Mesenchymal stem cell (in vitro differentiated cells and primary cell): Measurements from ENCODE around the gene GPR107.
"Not testable (repeated sequence)": the region's sequence is repeated elsewhere in the genome, so short reads cannot be mapped to it uniquely, and the experiment has no call there.

ENCODE experiments used
- DNase-seq: peaks from one replicate; pipeline ENCODE4 v3.0.0-alpha.2; 2013
- H2AFZ ChIP-seq: one replicate; pipeline ENCODE4 v1.6.1; 2013; ENCODE audit warnings: low read depth, mild to moderate bottlenecking, control low read depth, inconsistent platforms, low read length, moderate library complexity
- H2AK5ac ChIP-seq: 2 replicates; pipeline ENCODE4 v1.6.1; 2013; ENCODE audit warnings: low read length, moderate library complexity, mild to moderate bottlenecking, inconsistent platforms; ENCODE audit not compliant: severe bottlenecking
- H2BK120ac ChIP-seq: one replicate; pipeline ENCODE4 v1.6.1; 2013; ENCODE audit warnings: low read depth, mild to moderate bottlenecking, inconsistent platforms, low read length, moderate library complexity
- H2BK12ac ChIP-seq, 2 experiments: one replicate each; pipeline ENCODE4 v1.6.1; 2013; ENCODE audit warnings: inconsistent platforms in 2 of 2, low read length in 2 of 2, mild to moderate bottlenecking in 2 of 2, moderate library complexity in 2 of 2, control low read depth in 1 of 2
- H2BK15ac ChIP-seq: one replicate; pipeline ENCODE4 v1.6.1; 2013; ENCODE audit warnings: mild to moderate bottlenecking, low read depth, inconsistent platforms; ENCODE audit not compliant: poor library complexity, severe bottlenecking
- H2BK5ac ChIP-seq: 2 replicates; pipeline ENCODE4 v1.6.1; 2013; ENCODE audit warnings: low read depth, mild to moderate bottlenecking, low read length, control low read depth, inconsistent platforms; ENCODE audit not compliant: poor library complexity, severe bottlenecking
- H3K14ac ChIP-seq, 2 experiments: one replicate each; pipeline ENCODE4 v1.6.1; 2013; ENCODE audit warnings: inconsistent platforms in 2 of 2, low read length in 2 of 2, control low read depth in 1 of 2, mild to moderate bottlenecking in 1 of 2, moderate library complexity in 1 of 2
- H3K18ac ChIP-seq, 2 experiments: one replicate each; pipeline ENCODE4 v1.6.1; 2013; ENCODE audit warnings: inconsistent platforms in 2 of 2, low read length in 2 of 2, control low read depth in 1 of 2, low read depth in 1 of 2, mild to moderate bottlenecking in 1 of 2
- H3K23ac ChIP-seq, 2 experiments: one replicate each; pipeline ENCODE4 v1.6.1; 2013; ENCODE audit warnings: inconsistent platforms in 2 of 2, low read length in 2 of 2, mild to moderate bottlenecking in 2 of 2, moderate library complexity in 2 of 2, control low read depth in 1 of 2
- H3K27ac ChIP-seq: 2 replicates; pipeline ENCODE4 v1.5.1; 2013; ENCODE audit warnings: mild to moderate bottlenecking, moderate library complexity, low read length, control low read depth, inconsistent platforms; ENCODE audit not compliant: poor library complexity, severe bottlenecking
- H3K27me3 ChIP-seq, 2 experiments: 2 replicates each; pipeline versions ENCODE4 v1.6.1 to v1.7.0; 2013; ENCODE audit warnings: low read length in 2 of 2, mild to moderate bottlenecking in 2 of 2, moderate library complexity in 2 of 2, control low read depth in 1 of 2, inconsistent platforms in 1 of 2; ENCODE audit not compliant: control insufficient read depth in 1 of 2, insufficient read depth in 1 of 2
- H3K36me3 ChIP-seq, 2 experiments: 2 replicates each; pipeline versions ENCODE4 v1.6.1 to v1.7.0; 2013; ENCODE audit warnings: low read length in 2 of 2, control low read depth in 1 of 2, inconsistent platforms in 1 of 2, low read depth in 1 of 2, mild to moderate bottlenecking in 1 of 2; ENCODE audit not compliant: insufficient read depth in 2 of 2, control insufficient read depth in 1 of 2
- H3K4ac ChIP-seq, 2 experiments: one replicate each; pipeline ENCODE4 v1.6.1; 2013; ENCODE audit warnings: inconsistent platforms in 2 of 2, low read length in 2 of 2, mild to moderate bottlenecking in 2 of 2, moderate library complexity in 2 of 2, control low read depth in 1 of 2, low read depth in 1 of 2
- H3K4me1 ChIP-seq: 2 replicates; pipeline ENCODE4 v1.6.1; 2013; ENCODE audit warnings: low read depth, low read length, control low read depth; ENCODE audit not compliant: control insufficient read depth, insufficient read depth
- H3K4me2 ChIP-seq: 2 replicates; pipeline ENCODE4 v1.6.1; 2013; ENCODE audit warnings: low read length, mild to moderate bottlenecking, inconsistent platforms; ENCODE audit not compliant: poor library complexity, severe bottlenecking
- H3K4me3 ChIP-seq, 2 experiments: 2 replicates each; pipeline versions ENCODE4 v1.5.1 to v1.7.0; 2013; ENCODE audit warnings: low read length in 2 of 2, mild to moderate bottlenecking in 2 of 2, control low read depth in 1 of 2, low read depth in 1 of 2; ENCODE audit not compliant: insufficient read depth in 1 of 2
- H3K79me1 ChIP-seq: replicated peaks from 2 replicates; pipeline ENCODE4 v1.6.1; 2013; ENCODE audit warnings: mild to moderate bottlenecking, control low read depth, low read length, inconsistent platforms; ENCODE audit not compliant: poor library complexity, severe bottlenecking
- H3K9ac ChIP-seq: 2 replicates; pipeline ENCODE4 v1.7.0; 2013; ENCODE audit warnings: mild to moderate bottlenecking, low read length, moderate library complexity
- H3K9me3 ChIP-seq: 2 replicates; pipeline ENCODE4 v1.7.0; 2013; ENCODE audit warnings: mild to moderate bottlenecking, low read length; ENCODE audit not compliant: control insufficient read depth
- H4K8ac ChIP-seq: one replicate; pipeline ENCODE4 v1.6.1; 2013; ENCODE audit warnings: inconsistent platforms, mild to moderate bottlenecking, low read length, moderate library complexity
- H4K91ac ChIP-seq: one replicate; pipeline ENCODE4 v1.6.1; 2013; ENCODE audit warnings: mild to moderate bottlenecking, low read length, inconsistent platforms
- WGBS: methylation state at CpG from one replicate; pipeline ENCODE4 v1.1.7; 2013; ENCODE audit warnings: mixed read lengths; 5-methylcytosine and 5-hydroxymethylcytosine counted together

Gene GPR107

GRCh38 chr9:130017076-130017475 lies 36.6 kb upstream of the GPR107 start:
- Histone ChIP-seq H2AK5ac (no peak overlapping the region), H3K18ac (no peak overlapping the region)

GRCh38 chr9:130017510-130017909 lies 36.2 kb upstream of the GPR107 start:
- not testable (repeated sequence) for H2AK5ac ChIP-seq, H4K8ac ChIP-seq, H3K9me3 ChIP-seq, H3K9ac ChIP-seq, H2BK5ac ChIP-seq, H3K14ac ChIP-seq, H3K79me1 ChIP-seq, H3K4ac ChIP-seq, DNase-seq, H2BK12ac ChIP-seq, H3K36me3 ChIP-seq, H3K4me3 ChIP-seq, H2AFZ ChIP-seq, H2BK120ac ChIP-seq, H3K4me2 ChIP-seq, H2BK15ac ChIP-seq, H3K27me3 ChIP-seq, H3K23ac ChIP-seq, H4K91ac ChIP-seq, H3K18ac ChIP-seq, H3K4me1 ChIP-seq
- peak overlapping the region; percentile 83 for H3K27ac ChIP-seq
- WGBS, result 99% methylated on average over 8 of the region's 8 CpGs

More at GRCh38 chr9:130017076-130017475, 36.6 kb upstream of the GPR107 start:
- Histone ChIP-seq H3K23ac (no peak overlapping the region), H3K9ac (no peak overlapping the region), H3K36me3 (no peaks in the 10 kb centered on the region), H3K4ac (no peak overlapping the region), H2BK5ac (no peak overlapping the region), H3K4me3 (no peak overlapping the region), H2BK120ac (no peak overlapping the region), H3K9me3 (no peaks in the 10 kb centered on the region), H2AFZ (no peak overlapping the region), H3K4me1 (peaks cover 7% of the 10 kb centered on the region), H2BK15ac (no peak overlapping the region), H4K91ac (no peak overlapping the region), H3K14ac (no peak overlapping the region), H3K4me2 (peak overlapping the region; percentile 47), H2BK12ac (no peak overlapping the region), H3K27me3 (no peaks in the 10 kb centered on the region), H3K79me1 (peaks cover 2% of the 10 kb centered on the region), H3K27ac (peak overlapping the region; percentile 92), H4K8ac (no peak overlapping the region)
- DNase-seq, result no peak
- no CpG with 5 or more reads among the region's 2 CpGs for WGBS

- DNase-seq, result peak; percentile 49
- no peak overlapping the region for H2BK120ac ChIP-seq
- H3K36me3 ChIP-seq, result no peaks in the 10 kb centered on the region
- H3K27ac ChIP-seq, result no peak overlapping the region
- no peak overlapping the region for H3K4ac ChIP-seq
- no peak overlapping the region for H3K4me3 ChIP-seq
- no peak overlapping the region for H3K9ac ChIP-seq
- H2AFZ ChIP-seq, result no peak overlapping the region
- no peak overlapping the region for H2BK15ac ChIP-seq
- WGBS, result 77% methylated on average over 4 of the region's 4 CpGs
- H3K18ac ChIP-seq, result no peak overlapping the region
- no peak overlapping the region for H4K8ac ChIP-seq
- no peak overlapping the region for H3K23ac ChIP-seq
- peaks cover 8% of the 10 kb centered on the region for H3K4me1 ChIP-seq
- H3K9me3 ChIP-seq, result no peaks in the 10 kb centered on the region
- no peak overlapping the region for H2BK5ac ChIP-seq
- no peak overlapping the region for H3K14ac ChIP-seq
- H2AK5ac ChIP-seq, result no peak overlapping the region
- peaks cover 5% of the 10 kb centered on the region for H3K79me1 ChIP-seq
- no peak overlapping the region for H2BK12ac ChIP-seq
- H3K27me3 ChIP-seq, result no peaks in the 10 kb centered on the region
- no peak overlapping the region for H3K4me2 ChIP-seq
- H4K91ac ChIP-seq, result no peak overlapping the region
Observed at GRCh38 chr9:130018265-130018664, 35.4 kb upstream of the GPR107 start.

GRCh38 chr9:130020618-130021017 lies 33.1 kb upstream of the GPR107 start:
- H2BK12ac ChIP-seq, result no peak overlapping the region
- H2BK5ac ChIP-seq, result no peak overlapping the region
- no peaks in the 10 kb centered on the region for H3K27me3 ChIP-seq
- H2BK120ac ChIP-seq, result no peak overlapping the region
- peaks cover 11% of the 10 kb centered on the region for H3K79me1 ChIP-seq
- peak overlapping the region; percentile 1 for H3K9ac ChIP-seq
- no peak overlapping the region for H4K8ac ChIP-seq
- H3K9me3 ChIP-seq, result no peaks in the 10 kb centered on the region
- H3K4me2 ChIP-seq, result no peak overlapping the region
- H3K36me3 ChIP-seq, result no peaks in the 10 kb centered on the region
- no peak overlapping the region for H3K18ac ChIP-seq
- no peak overlapping the region for H3K27ac ChIP-seq
- H3K23ac ChIP-seq, result no peak overlapping the region
- WGBS, result 86% methylated on average over 7 of the region's 7 CpGs
- H3K4ac ChIP-seq, result no peak overlapping the region
- H3K14ac ChIP-seq, result no peak overlapping the region
- H2BK15ac ChIP-seq, result no peak overlapping the region
- H2AK5ac ChIP-seq, result no peak overlapping the region
- no peak overlapping the region for H4K91ac ChIP-seq
- H3K4me1 ChIP-seq, result peaks cover 9% of the 10 kb centered on the region
- no peak overlapping the region for H2AFZ ChIP-seq
- H3K4me3 ChIP-seq, result no peak overlapping the region
- DNase-seq, result no peak
